GM18498 (cell line): Measurements from ENCODE around the gene NINJ1.
"Not testable (repeated sequence)": the region's sequence is repeated elsewhere in the genome, so short reads cannot be mapped to it uniquely, and the experiment has no call there.

Experiments used
- ATAC-seq: cut with Tn5 transposase; IDR thresholded peaks from one replicate; pipeline ENCODE4 v1.9.1; 2021; ENCODE audit warnings: mild to moderate bottlenecking, moderate library complexity; ENCODE audit not compliant: unreplicated experiment

NINJ1 gene

GRCh38 chr9:93120846-93121315 lies 13.2 kb downstream of the NINJ1 start:
- no peak for ATAC-seq

GRCh38 chr9:93119953-93120845 lies 13.9 kb downstream of the NINJ1 start:
- ATAC-seq = peak; percentile 94

DNA sequence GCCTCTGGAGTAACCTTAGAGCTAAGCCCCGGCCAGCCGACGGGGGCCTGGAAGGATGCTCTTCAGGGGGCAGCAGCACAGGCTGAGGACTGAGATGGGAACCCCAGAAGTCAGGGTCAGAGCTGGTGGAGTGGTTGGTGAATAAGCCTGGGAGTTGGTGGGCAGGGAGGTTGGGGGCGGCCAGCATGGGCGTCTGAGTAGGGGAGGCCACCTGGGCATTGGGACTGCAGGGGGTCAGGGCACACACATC lies 14.4 kb downstream of the NINJ1 start:
- no peak for ATAC-seq

DNA sequence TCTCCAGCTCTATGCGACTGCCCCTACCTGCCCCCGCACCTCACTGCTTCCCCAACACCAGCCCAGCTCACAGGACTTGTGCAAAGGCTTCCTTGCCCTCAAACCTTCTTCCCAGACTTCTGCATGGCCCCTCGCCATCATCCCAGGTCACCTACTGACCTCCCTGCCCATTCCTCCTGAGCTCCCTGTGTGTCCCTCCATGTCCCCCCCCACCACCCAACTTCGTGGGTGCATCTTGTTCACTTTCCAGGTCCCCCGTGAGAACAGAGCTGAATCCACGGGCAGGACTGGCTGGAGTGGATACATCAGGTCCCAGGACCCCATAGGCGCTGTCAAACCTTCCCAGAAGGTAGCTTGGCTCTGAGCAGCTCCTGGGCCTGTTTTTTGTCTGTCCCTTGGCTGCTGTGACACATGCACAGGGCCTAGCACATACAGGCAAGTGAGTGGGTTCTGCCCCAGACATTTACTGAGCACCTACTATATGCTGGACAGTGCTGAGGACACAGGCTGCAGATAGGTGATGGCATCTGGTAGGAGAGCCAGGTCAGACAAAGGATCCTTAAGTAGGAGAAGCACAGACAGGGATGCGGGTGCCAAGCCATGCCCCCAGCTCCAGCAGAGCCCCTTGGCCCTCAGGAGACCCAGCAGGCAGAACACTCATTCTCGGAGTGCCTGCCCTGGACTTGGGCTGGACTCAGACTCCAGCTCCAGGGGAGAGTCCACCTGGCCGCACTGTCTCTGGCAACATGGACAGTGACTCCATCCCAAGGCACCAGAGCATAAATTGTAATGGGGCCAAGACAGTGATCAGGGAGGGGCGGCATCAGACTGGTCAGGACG lies 15.0 kb downstream of the NINJ1 start:
- ATAC-seq = no peak

- ATAC-seq = no peak
These were observed 15.9 kb downstream of the NINJ1 start for GRCh38 chr9:93117924-93118862.

GRCh38 chr9:93117521-93117920 lies 16.5 kb downstream of the NINJ1 start:
- ATAC-seq = not testable (repeated sequence)

- ATAC-seq = no peak
These were observed 17.7 kb downstream of the NINJ1 start for GRCh38 chr9:93116072-93116961.

DNA sequence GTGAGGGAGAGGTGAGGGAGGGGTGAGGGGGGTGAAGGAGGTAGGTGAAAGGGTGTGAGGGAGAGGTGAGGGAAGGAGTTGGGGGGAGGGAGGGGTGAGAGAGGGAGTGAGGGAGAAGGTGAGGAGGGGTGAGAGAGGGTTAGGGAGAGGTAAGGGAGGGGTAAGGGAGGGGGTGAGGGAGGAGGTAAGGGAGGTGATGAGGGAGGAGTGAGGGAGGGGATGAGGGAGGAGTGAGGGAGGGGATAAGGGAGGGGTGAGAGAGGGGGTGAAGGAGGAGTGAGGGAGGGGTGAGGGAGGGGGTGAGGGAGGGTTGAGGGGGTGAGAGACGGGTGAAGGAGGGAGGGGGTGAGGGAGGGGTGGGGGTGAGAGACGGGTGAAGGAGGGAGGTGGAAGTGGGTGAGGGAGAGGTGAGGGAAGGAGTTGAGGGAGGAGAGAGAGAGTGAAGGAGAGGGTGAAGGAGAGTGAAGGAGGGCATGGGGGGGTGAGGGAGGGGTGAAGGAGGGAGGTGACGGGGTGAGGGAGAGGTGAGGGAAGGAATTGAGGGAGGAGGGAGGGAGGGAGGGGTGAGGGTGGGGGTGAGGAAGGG lies 18.5 kb downstream of the NINJ1 start:
- ATAC-seq = no peak

- no peak for ATAC-seq
These were observed 19.1 kb downstream of the NINJ1 start for GRCh38 chr9:93114984-93115335.

- ATAC-seq = no peak
These were observed 19.7 kb downstream of the NINJ1 start for GRCh38 chr9:93114169-93114983.

DNA sequence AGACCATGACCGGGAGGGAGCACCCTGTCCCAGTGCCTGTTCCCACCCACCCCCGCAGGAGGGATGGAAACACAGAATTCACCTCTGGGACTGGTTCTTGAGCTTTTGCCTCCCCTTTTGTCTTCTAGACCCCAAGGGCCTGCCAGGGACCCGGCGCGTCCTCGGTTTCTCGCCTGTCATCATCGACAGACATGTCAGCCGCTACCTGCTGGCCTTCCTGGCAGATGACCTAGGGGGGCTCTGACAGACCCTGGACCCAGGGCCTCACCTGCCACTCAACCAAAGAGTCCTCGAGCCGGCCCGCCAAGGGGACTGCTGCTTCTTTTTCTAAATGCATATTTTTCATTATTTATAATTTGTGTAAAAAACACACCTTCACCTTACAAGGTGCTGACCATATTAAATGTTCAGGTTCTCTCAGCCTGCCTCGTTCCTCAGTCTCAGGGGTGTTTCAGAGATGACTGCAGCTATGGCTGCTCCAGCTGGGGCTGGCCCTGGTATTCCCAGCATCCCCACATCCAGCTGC lies 21.1 kb downstream of the NINJ1 start:
- ATAC-seq = no peak

- no peak for ATAC-seq
These were observed 21.8 kb downstream of the NINJ1 start for GRCh38 chr9:93112116-93112863.

GRCh38 chr9:93111371-93112115 lies 22.5 kb downstream of the NINJ1 start:
- ATAC-seq = no peak

DNA sequence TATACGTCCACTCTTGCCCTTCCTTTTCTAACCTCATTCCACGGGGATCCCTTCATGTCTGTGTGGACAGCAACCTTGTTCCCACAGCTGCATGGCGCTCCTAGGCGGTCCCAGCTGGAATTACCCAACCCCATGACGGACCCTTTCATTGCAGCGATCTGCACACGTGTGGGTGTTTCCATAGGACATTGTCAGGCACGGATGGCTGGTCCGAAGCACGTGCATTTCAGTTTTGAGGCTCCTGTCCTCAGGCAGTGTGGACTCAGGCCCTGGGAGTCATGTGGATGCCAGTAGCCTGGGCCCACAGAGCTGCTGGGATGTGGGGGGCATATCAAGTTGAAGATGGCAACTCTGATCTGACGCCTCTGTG lies 23.1 kb downstream of the NINJ1 start:
- ATAC-seq = no peak

DNA sequence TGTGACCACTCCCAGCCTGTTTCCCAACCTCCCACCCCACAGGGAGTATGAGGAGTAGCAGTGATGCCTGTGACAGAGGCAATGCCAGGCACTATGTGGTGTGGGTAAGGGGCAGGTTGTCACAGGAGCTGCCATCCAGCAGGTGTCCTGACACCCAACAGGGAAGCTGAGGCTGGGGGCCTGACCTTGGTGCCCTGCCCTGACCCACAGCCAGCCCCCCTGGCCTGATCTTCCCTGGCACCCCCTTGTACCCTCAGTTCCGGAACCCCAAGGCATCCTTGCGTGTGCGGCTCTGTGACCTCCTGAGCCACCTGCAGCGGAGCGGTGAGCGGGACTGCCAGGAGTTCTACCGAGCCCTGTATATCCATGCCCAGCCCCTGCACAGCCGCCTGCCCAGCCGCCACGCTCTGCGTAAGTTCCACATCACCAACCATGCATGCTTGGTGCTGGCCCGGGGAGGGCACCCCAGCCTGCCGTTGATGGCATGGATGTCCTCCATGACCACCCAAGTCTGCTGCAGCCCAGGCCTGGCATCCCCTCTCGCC lies 23.7 kb downstream of the NINJ1 start:
- no peak for ATAC-seq

DNA sequence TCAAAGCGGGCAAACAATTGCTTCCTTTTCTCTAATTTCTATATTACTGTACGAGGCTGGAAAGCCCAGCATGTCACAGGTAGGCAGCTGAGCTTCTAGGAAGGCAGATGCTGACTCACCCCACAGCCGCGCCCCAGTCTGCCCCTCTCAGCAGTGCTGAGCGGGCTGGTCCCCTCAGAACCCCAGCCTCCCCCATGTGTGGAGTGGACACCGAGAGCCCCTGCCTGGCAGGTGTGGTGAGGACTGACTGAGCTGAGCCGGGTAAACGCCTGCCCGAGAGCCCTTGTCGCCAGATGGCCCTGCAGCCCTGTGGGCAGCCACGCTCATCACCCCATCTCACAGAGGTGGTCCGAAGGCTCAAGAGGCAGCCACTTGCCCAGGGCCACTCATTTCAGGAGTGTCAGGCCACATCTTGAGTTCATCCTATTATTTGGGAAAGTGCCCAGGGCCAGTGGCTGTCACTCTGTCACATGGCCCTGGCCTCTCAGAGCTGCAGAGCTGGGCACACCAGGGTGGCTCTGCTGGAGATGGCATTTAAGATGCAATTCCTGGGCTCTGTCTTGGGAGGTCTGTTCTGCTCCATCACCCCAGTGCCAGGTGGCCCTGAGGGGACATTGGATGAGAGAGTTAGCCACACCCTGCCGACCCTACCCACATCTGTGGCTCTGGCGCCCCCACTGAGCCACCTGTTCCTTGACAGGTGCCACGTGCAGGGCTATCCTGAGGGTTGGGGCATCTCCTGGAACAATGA lies 25.6 kb downstream of the NINJ1 start:
- ATAC-seq = no peak
